Epithelial cell of proximal tubule (primary cell): ENCODE data around the gene STAT5B. TPM values are rescaled to one million over a fixed set of nuclear protein-coding genes. Genes with fewer than 3 reads are reported as not detected.

Experiments
- DNase-seq: peaks from one replicate; pipeline ENCODE4 v3.0.0-alpha.2; 2011; ENCODE audit warnings: low read depth
- H3K4me3 ChIP-seq: 2 replicates; pipeline ENCODE4 v1.5.1; 2011; ENCODE audit warnings: low read depth, mild to moderate bottlenecking, low read length
- CTCF ChIP-seq: conservative IDR thresholded peaks from 2 replicates; pipeline ENCODE4 v1.5.1; 2012; ENCODE audit warnings: low read depth, mild to moderate bottlenecking, low read length
- total RNA-seq: library from RNA; depleted of rRNA; stranded (reverse); fragments of >200 nt; gene quantifications from 2 replicates; pipeline ENCODE4 v1.2.3, GENCODE V29; 2015

Gene STAT5B
- total RNA-seq, 1 donor from 2014 or later = 16.0 TPM

GRCh38 chr17:42316755-42317154 lies 40.6 kb upstream of the STAT5B start:
- no peak for DNase-seq
- TF ChIP-seq CTCF = no peak
- H3K4me3 ChIP-seq = no peak overlapping the region

DNA sequence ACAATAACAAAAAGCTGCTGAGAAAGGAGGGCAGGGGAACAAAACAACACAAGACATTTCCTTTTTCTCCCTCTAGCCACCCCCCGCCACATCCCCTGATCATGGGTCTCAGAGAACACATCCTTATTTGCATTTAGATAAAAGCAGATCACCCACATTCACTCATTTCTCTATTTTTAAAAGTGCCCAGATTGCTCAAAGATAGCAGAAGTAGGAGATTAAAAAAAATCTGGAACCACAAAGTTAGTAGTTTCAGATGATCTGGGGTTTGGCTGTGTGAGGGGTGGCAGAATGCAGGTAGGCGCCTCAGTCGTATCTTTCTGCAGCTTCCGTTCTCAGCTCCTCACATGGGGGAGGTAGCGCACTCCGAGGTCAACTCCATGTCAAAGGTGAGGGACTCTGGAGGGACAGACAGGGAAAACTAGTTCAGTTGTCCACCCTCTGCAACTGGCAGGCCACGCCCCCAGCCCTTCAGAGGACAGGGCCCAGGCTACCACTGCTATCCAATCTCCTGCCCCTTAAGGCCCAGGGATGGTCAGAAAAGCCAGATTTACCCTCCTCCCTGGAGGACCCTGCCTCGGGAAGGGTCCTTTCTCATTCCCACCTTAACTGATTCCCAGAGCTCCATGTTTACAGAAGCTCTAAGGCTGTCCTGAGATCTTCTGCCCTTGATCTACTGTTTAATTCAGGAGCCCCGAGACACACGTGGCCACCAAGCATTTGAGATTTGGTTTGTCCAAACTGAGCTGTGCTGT lies 39.4 kb upstream of the STAT5B start:
- no peak overlapping the region for H3K4me3 ChIP-seq
- DNase-seq = no peak
- no peak for TF ChIP-seq CTCF

GRCh38 chr17:42313773-42314566 lies 37.8 kb upstream of the STAT5B start:
- no peak for DNase-seq
- no peak overlapping the region for H3K4me3 ChIP-seq
- TF ChIP-seq CTCF = no peak

DNA sequence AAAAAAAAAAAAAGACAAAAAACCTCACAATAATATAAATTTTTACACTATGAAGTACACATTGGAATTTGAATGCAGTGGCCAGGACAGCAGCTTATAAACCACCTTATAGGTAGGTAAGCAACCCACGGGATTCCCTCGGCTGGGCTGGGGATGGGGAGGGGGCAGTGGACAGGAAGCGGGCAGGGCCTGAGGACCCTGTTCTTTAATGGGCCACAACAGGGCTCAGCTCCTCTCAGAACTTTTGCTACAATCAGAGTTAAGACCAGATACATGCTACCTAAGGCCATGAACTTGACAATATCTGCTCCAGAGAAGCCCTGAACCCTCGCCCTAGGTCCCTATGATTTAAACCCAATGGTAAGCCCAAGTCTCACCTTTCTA lies 37.2 kb upstream of the STAT5B start:
- DNase-seq = no peak
- no peak overlapping the region for H3K4me3 ChIP-seq
- TF ChIP-seq CTCF = no peak

GRCh38 chr17:42312285-42313130 lies 36.3 kb upstream of the STAT5B start:
- no peak overlapping the region for H3K4me3 ChIP-seq
- no peak for DNase-seq
- TF ChIP-seq CTCF = peak; percentile 69

GRCh38 chr17:42312035-42312284 lies 35.8 kb upstream of the STAT5B start:
- H3K4me3 ChIP-seq = no peak overlapping the region
- TF ChIP-seq CTCF = no peak

More at GRCh38 chr17:42312035-42312284, 35.8 kb upstream of the STAT5B start:
- no peak for DNase-seq
